CD8-positive, alpha-beta memory T cell (primary cell): Measurements from ENCODE around the gene CDC25A. TPM values are rescaled to one million over a fixed set of nuclear protein-coding genes. Genes with fewer than 3 reads are reported as not detected.

ENCODE experiments used
- CTCF ChIA-PET: fragments of 350-600 bp; sonication (Branson Sonifier 250); formaldehyde crosslinking; loops from one replicate; lab custom pipeline; 2021; ENCODE audit warnings: antibody characterized with exemption; lab: Charles Lee
- POLR2A ChIA-PET: fragments of 350-600 bp; sonication (Branson Sonifier 250); formaldehyde crosslinking; loops from one replicate; lab custom pipeline; 2021; ENCODE audit warnings: antibody characterized with exemption; lab: Charles Lee
- DNase-seq, 5 donors: peaks; one replicate each; pipeline versions ENCODE4 v3.0.0 to v3.0.0-alpha.2; 2020 to 2022; ENCODE audit warnings: mixed read lengths in 1 of 5
- H3K27ac ChIP-seq: one replicate; pipeline ENCODE4 v1.7.0; 2013; ENCODE audit warnings: low read depth, mild to moderate bottlenecking, low read length, moderate library complexity
- H3K27me3 ChIP-seq: 2 replicates; pipeline ENCODE4 v1.7.0; 2013; ENCODE audit warnings: low read length, mild to moderate bottlenecking; ENCODE audit not compliant: insufficient read depth, poor library complexity, severe bottlenecking
- H3K36me3 ChIP-seq: 2 replicates; pipeline ENCODE4 v1.7.0; 2013; ENCODE audit warnings: mild to moderate bottlenecking, low read length, moderate library complexity; ENCODE audit not compliant: insufficient read depth
- H3K4me1 ChIP-seq: 2 replicates; pipeline ENCODE4 v1.7.0; 2013; ENCODE audit warnings: mild to moderate bottlenecking, low read length, moderate library complexity; ENCODE audit not compliant: insufficient read depth
- H3K4me3 ChIP-seq: 2 replicates; pipeline ENCODE4 v1.7.0; 2013; ENCODE audit warnings: mild to moderate bottlenecking, low read length
- H3K9me3 ChIP-seq: 2 replicates; pipeline ENCODE4 v1.7.0; 2013; ENCODE audit warnings: mild to moderate bottlenecking, low read length
- H3K27ac Mint-ChIP-seq, 8 donors: one replicate each; pipeline ENCODE4 v1.8.0; 2020 to 2021; ENCODE audit warnings: mixed read lengths in 8 of 8, mild to moderate bottlenecking in 6 of 8, inconsistent platforms in 3 of 8, moderate library complexity in 3 of 8
- H3K27me3 Mint-ChIP-seq, 2 donors: one replicate each; pipeline ENCODE4 v1.8.0; 2020 to 2021; ENCODE audit warnings: mixed read lengths in 2 of 2, mild to moderate bottlenecking in 1 of 2, moderate library complexity in 1 of 2
- H3K36me3 Mint-ChIP-seq, 3 donors: one replicate each; pipeline ENCODE4 v1.8.0; 2020 to 2021; ENCODE audit warnings: mixed read lengths in 3 of 3, inconsistent platforms in 1 of 3, mild to moderate bottlenecking in 1 of 3
- H3K4me1 Mint-ChIP-seq, 3 donors: one replicate each; pipeline ENCODE4 v1.8.0; 2020 to 2021; ENCODE audit warnings: mixed read lengths in 3 of 3, inconsistent platforms in 1 of 3, mild to moderate bottlenecking in 1 of 3
- H3K4me3 Mint-ChIP-seq, 7 donors: one replicate each; pipeline ENCODE4 v1.8.0; 2020 to 2021; ENCODE audit warnings: mixed read lengths in 7 of 7, mild to moderate bottlenecking in 6 of 7, moderate library complexity in 4 of 7, inconsistent platforms in 2 of 7
- H3K9me3 Mint-ChIP-seq, 5 donors: one replicate each; pipeline ENCODE4 v1.8.0; 2020 to 2022; ENCODE audit warnings: mixed read lengths in 5 of 5, mild to moderate bottlenecking in 3 of 5, moderate library complexity in 2 of 5, inconsistent platforms in 1 of 5
- polyA plus RNA-seq: library from polyadenylated mRNA; unstranded; fragments of 300-500 nt; fragmentation: Illumina TruSeq; gene quantifications from one replicate; pipeline ENCODE4 v1.2.3, GENCODE V29; 2021
- total RNA-seq, 2 experiments: library from RNA; stranded (reverse); gene quantifications; one replicate each; pipeline ENCODE4 v1.2.3, GENCODE V29; 2021

The CDC25A gene
- total RNA-seq (10 to 100 TPM; 58.4 to 58.8 TPM), polyA plus RNA-seq (not detected)

DNA sequence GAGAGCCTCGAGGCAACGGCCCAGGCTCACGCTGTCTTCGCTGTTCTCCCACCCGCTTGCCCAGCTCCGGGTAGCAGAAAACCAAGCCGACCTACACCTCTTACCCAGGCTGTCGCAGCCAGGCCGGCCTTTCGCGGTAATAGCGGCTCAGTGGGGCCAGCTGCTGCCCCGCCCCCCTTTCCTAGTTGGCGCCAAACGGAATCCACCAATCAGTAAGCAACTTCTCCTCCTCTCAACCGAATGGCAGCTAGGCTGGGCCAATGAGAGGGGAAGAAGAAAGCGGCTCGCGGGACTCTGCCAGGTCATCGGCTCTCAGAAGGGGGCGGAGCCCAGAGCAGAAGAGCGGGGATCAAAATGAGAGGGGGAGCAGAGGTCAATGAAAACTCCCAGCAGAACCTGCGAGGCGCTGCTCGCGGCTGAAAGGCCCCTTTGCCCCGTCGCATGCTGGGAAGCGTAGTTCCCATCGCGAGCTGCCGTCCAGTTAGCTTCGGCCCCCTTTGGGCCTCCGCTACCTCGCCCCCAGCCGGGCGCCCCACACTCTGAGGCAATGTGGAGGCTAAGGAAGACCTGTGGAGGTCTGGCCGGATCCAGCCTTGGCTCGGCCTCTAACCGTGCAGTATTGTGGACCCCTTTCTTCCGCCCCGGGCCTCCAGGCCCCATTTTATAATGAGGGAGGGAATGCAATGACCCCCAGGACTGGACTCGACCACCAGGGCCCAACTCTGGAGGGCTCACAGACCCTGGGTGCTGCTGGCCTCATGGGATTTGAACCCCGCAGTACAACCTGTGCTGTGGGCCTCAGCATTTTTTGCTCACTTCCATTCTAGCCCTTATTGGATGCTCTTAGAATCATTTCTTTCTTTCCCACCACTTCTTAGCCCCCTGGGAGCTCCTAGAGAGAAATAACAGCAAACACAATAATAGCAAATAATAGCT, at the start of gene CDC25A:
Gene CDC25A (minus strand): TSS at position 152 of the 936 bp plus-strand sequence. CDS start 470 bp downstream, outside the sequence.
- H3K4me1 ChIP-seq: peaks cover 15% of the 10 kb centered on the region
- H3K9me3 ChIP-seq: no peaks in the 10 kb centered on the region
- H3K9me3 Mint-ChIP-seq: peaks cover 0 to 2% (median 0%) of the 10 kb centered on the region in 5 donors
- DNase-seq: peak; percentile 87 to 97 (median 91)
- CTCF ChIA-PET: interaction anchor here (0.6 to 1.4 kb wide), 2 partner anchors 11 kb away, joined by 3 read pairs; no protein-coding TSS in a partner anchor
- peaks cover 6 to 22% of the 10 kb centered on the region in 2 donors for H3K27me3 Mint-ChIP-seq
- peak within 1 kb of the TSS; percentile 36 for H3K27ac ChIP-seq
- H3K4me1 Mint-ChIP-seq: peaks cover 14 to 19% (median 14%) of the 10 kb centered on the region in 3 donors
- H3K4me3 Mint-ChIP-seq: peak within 1 kb of the TSS; percentile 89 to 98 (median 93)
- H3K27ac Mint-ChIP-seq: peak within 1 kb of the TSS in 6 of 8 donors; percentile 56 to 79 (median 72)
- POLR2A ChIA-PET: no interaction called here
- H3K36me3 ChIP-seq: no peaks in the 10 kb centered on the region
- H3K4me3 ChIP-seq: peak within 1 kb of the TSS; percentile 60
- H3K36me3 Mint-ChIP-seq: peaks cover 0 to 4% (median 0%) of the 10 kb centered on the region in 3 donors
- H3K27me3 ChIP-seq: peaks cover 9% of the 10 kb centered on the region

DNA sequence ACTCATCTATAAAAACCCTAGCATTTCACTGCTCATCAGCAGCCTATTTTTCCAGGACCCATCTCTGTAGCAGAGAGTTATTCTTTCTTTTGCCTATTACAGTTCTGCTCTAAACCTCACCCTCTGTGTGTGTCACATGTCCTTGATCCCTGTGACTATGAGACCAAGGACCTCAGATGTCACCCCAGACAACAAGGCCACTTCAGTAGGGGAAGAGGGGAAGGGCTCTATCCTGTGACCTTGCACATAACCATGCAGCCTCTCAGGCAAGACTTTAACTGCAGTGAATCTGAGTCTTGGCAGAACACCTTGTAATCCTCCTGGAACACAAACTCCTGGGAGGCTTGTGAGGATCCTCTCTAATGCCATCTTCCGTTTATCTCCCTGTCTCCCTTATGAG, 48.3 kb upstream of the CDC25A start:
- peaks cover 6% of the 10 kb centered on the region for H3K4me1 ChIP-seq

DNA sequence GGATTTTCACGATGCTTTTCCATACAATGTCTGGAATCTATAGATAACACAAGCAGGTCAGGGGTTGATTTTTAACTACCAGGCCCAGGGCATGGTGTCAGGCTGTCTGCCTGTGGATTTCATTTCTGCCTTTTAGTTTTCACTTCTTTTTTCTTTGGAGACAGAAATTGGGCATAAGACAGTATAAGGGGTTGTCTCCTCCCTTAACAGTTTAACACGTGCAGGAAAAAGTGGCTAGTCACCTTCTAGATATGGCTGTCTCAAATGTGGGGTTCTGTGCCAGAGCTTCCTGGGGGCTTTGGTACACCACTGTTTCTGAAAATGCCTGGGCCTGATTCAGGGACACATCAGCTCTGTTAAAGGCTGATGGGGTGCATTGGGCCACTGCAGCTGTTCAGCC, 45.3 kb upstream of the CDC25A start:
- Mint-ChIP-seq H3K9me3 (no peaks in the 10 kb centered on the region), H3K27me3 (peaks cover 2 to 4% of the 10 kb centered on the region in 2 donors), H3K4me1 (peaks cover 6 to 7% (median 6%) of the 10 kb centered on the region in 3 donors), H3K36me3 (no peaks in the 10 kb centered on the region), H3K4me3 (no peak overlapping the region), H3K27ac (no peak overlapping the region)
- Histone ChIP-seq H3K27ac (no peak overlapping the region), H3K4me1 (no peaks in the 10 kb centered on the region), H3K4me3 (no peak overlapping the region), H3K36me3 (no peaks in the 10 kb centered on the region), H3K27me3 (no peaks in the 10 kb centered on the region), H3K9me3 (no peaks in the 10 kb centered on the region)
- no peak for DNase-seq
- ChIA-PET CTCF (interaction anchor here (1.0 kb wide), 1 partner anchor 167 kb away, joined by 4 read pairs; no protein-coding TSS in a partner anchor), POLR2A (no interaction called here)

More for the DNA sequence above, 48.3 kb upstream of the CDC25A start:
- Mint-ChIP-seq H3K4me3 (no peak overlapping the region), H3K27me3 (peaks cover 2 to 4% of the 10 kb centered on the region in 2 donors), H3K9me3 (no peaks in the 10 kb centered on the region), H3K4me1 (peaks cover 12 to 16% (median 15%) of the 10 kb centered on the region in 3 donors), H3K27ac (no peak overlapping the region), H3K36me3 (peaks cover 0 to 4% (median 0%) of the 10 kb centered on the region in 3 donors)
- Histone ChIP-seq H3K27ac (no peak overlapping the region), H3K4me3 (no peak overlapping the region), H3K9me3 (no peaks in the 10 kb centered on the region), H3K27me3 (no peaks in the 10 kb centered on the region), H3K36me3 (no peaks in the 10 kb centered on the region)
- POLR2A ChIA-PET: no interaction called here
- CTCF ChIA-PET: no interaction called here
- no peak for DNase-seq

DNA sequence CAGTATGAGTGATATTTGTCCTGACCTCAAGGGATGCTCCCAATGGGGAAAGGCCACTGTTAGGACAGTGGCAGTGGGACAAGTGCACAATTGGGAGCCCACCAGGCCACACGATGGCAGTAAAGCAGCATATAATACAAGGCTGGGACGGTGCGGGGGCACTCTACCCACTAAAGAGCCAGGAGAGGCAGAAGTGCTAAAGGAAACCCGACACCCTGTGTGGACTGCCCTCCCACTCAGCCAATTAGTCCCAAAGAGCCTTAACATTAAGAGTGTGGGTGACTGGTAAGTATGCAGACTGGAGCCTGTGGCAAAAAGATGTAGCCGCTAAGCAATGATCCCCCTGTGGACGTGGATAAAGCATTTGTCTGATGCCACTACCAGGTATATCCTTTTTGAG, 44.5 kb upstream of the CDC25A start:
- Histone ChIP-seq H3K36me3 (no peaks in the 10 kb centered on the region), H3K27ac (no peak overlapping the region), H3K27me3 (no peaks in the 10 kb centered on the region), H3K4me1 (no peaks in the 10 kb centered on the region), H3K4me3 (no peak overlapping the region), H3K9me3 (no peaks in the 10 kb centered on the region)
- Mint-ChIP-seq H3K27ac (peak overlapping the region in 2 of 8 donors; percentile 27 to 28), H3K27me3 (peaks cover 2 to 4% of the 10 kb centered on the region in 2 donors), H3K4me3 (peak overlapping the region in 2 of 7 donors; percentile 2 to 4), H3K36me3 (no peaks in the 10 kb centered on the region), H3K4me1 (peaks cover 6 to 7% (median 6%) of the 10 kb centered on the region in 3 donors), H3K9me3 (no peaks in the 10 kb centered on the region)
- ChIA-PET POLR2A (no interaction called here), CTCF (interaction anchor here (1.0 to 1.2 kb wide), 2 partner anchors 168 to 204 kb away, joined by 4 read pairs; no protein-coding TSS in a partner anchor)
- DNase-seq: peak; percentile 20 to 73 (median 38)

DNA sequence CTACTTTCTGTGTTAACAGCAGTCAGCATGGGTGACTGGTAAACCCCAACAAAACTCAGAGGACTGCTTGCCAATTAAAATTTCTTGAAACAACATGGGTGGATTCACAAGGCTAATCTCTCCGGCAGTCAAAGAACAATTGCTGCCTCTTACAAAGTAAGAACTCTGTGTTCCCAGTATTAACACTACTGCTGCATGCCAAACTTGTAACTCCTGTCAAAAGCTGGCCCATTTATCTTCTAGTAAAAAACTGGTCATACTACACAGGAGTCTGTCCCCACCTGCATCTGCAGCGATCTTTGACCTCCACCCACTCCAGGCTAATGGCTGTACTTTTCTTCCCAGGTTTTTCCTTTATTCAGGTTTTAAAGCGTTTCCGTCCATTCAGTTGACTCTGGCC, 44.0 kb upstream of the CDC25A start:
- Mint-ChIP-seq H3K27ac (no peak overlapping the region), H3K9me3 (no peaks in the 10 kb centered on the region), H3K4me1 (peaks cover 7 to 9% (median 9%) of the 10 kb centered on the region in 3 donors), H3K27me3 (peaks cover 2 to 4% of the 10 kb centered on the region in 2 donors), H3K36me3 (no peaks in the 10 kb centered on the region), H3K4me3 (no peak overlapping the region)
- no peak overlapping the region for H3K4me3 ChIP-seq
- no peaks in the 10 kb centered on the region for H3K27me3 ChIP-seq
- no peaks in the 10 kb centered on the region for H3K36me3 ChIP-seq
- ChIA-PET CTCF (interaction anchor here (1.2 kb wide), 1 partner anchor 204 kb away, joined by 4 read pairs; no protein-coding TSS in a partner anchor), POLR2A (no interaction called here)
- DNase-seq: no peak
- no peaks in the 10 kb centered on the region for H3K4me1 ChIP-seq
- H3K27ac ChIP-seq: no peak overlapping the region
- no peaks in the 10 kb centered on the region for H3K9me3 ChIP-seq

DNA sequence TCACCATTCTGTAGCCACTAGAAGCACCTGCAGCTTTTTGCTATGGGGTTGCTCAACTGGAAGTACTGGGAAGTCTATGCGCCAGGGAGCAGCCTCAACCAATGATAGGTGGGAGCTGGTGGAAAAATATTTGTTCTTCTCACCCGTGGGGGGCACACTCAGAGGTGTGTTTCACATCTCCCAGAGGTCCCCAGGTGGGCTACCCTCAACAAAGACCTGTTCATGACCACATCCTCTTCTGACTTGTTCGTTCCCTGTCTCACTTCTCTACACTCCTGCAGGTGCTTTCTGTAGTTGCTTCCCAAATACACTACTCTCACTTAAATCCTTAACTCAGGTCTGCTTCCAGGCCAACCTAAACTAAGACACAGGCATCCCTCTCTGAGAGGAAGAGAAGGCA, 38.7 kb upstream of the CDC25A start:
- Histone ChIP-seq H3K36me3 (no peaks in the 10 kb centered on the region), H3K27me3 (no peaks in the 10 kb centered on the region), H3K9me3 (no peaks in the 10 kb centered on the region), H3K27ac (no peak overlapping the region), H3K4me1 (no peaks in the 10 kb centered on the region), H3K4me3 (no peak overlapping the region)
- ChIA-PET POLR2A (no interaction called here), CTCF (no interaction called here)
- H3K36me3 Mint-ChIP-seq: no peaks in the 10 kb centered on the region
- H3K27ac Mint-ChIP-seq: peak overlapping the region in 2 of 8 donors; percentile 48 to 61
- peaks cover 7 to 11% of the 10 kb centered on the region in 2 donors for H3K27me3 Mint-ChIP-seq
- peaks cover 5 to 10% (median 9%) of the 10 kb centered on the region in 3 donors for H3K4me1 Mint-ChIP-seq
- H3K9me3 Mint-ChIP-seq: no peaks in the 10 kb centered on the region
- peak in 1 of 5 donors; percentile 18 for DNase-seq
- no peak overlapping the region for H3K4me3 Mint-ChIP-seq

DNA sequence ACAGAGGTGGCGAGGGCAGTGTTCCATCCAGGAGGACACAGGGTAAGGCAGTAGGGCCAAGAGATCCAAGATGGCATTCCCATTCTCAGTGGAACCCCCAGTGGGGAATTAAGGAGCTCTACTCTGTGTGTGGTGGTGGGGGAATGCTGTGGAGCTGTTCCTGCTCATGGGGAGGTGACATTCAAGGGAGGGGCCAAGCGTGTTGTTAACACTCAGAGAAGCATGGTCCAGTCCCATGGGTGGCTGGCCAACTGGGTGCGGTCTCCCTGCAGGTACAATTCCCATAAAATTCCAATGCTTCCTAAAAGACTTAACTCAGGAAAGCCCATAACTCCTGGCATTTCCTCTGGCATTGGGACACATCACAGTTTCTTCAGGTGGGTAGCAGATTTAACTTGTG, 37.4 kb upstream of the CDC25A start:
- peaks cover 7 to 11% of the 10 kb centered on the region in 2 donors for H3K27me3 Mint-ChIP-seq
- no peaks in the 10 kb centered on the region for H3K36me3 ChIP-seq
- H3K4me3 Mint-ChIP-seq: no peak overlapping the region
- H3K4me1 ChIP-seq: no peaks in the 10 kb centered on the region
- H3K4me3 ChIP-seq: no peak overlapping the region
- H3K9me3 Mint-ChIP-seq: no peaks in the 10 kb centered on the region
- H3K9me3 ChIP-seq: no peaks in the 10 kb centered on the region
- no peak overlapping the region for H3K27ac ChIP-seq
- H3K27ac Mint-ChIP-seq: peak overlapping the region in 1 of 8 donors; percentile 75
- ChIA-PET POLR2A (no interaction called here), CTCF (no interaction called here)
- no peaks in the 10 kb centered on the region for H3K27me3 ChIP-seq
- H3K4me1 Mint-ChIP-seq: peaks cover 5 to 10% (median 9%) of the 10 kb centered on the region in 3 donors
- DNase-seq: no peak
- H3K36me3 Mint-ChIP-seq: no peaks in the 10 kb centered on the region
